Astrocyte of the spinal cord (primary cell): ENCODE measurements around the gene POLR2J.

Experiments
- DNase-seq: peaks from one replicate; pipeline ENCODE4 v3.0.0; 2011; ENCODE audit warnings: low read depth, low spot score
- H3K4me3 ChIP-seq: 2 replicates; pipeline ENCODE4 v1.5.1; 2011; ENCODE audit warnings: low read depth, mild to moderate bottlenecking, low read length, moderate library complexity
- in situ Hi-C: cut with HindIII; loops from 2 replicates; pipeline ENCODE4 v1.10.0; 2017; ENCODE audit warnings: low sequenced_read_pairs
- TF ChIP-seq, protein P1 (sequence below): IDR thresholded peaks from 2 replicates; pipeline ENCODE4 v1.5.1; 2012; ENCODE audit warnings: low read depth, mild to moderate bottlenecking, low read length, inconsistent platforms

POLR2J gene

DNA sequence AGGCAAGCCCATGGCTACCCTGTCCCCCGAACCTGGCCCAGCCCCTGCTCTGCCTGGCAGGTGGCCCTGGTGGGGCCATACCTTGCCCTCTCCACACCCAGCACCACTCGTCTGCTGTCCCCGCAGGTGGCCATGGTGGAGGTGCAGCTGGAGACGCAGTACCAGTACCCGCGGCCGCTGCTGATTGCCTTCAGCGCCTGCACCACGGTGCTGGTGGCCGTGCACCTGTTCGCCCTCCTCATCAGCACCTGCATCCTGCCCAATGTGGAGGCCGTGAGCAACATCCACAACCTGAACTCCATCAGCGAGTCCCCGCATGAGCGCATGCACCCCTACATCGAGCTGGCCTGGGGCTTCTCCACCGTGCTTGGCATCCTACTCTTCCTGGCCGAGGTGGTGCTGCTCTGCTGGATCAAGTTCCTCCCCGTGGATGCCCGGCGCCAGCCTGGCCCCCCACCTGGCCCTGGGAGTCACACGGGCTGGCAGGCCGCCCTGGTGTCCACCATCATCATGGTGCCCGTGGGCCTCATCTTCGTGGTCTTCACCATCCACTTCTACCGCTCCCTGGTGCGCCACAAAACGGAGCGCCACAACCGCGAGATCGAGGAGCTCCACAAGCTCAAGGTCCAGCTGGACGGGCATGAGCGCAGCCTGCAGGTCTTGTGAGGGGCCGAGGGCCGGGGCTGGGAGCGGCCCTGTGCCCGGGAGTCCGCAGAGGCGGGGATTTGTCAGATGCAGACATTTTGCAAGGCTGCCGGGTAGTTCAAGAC is 32.1 kb downstream of the POLR2J start:
- DNase-seq: no peak
- no peak overlapping the region for H3K4me3 ChIP-seq
- TF ChIP-seq, protein P1, sequence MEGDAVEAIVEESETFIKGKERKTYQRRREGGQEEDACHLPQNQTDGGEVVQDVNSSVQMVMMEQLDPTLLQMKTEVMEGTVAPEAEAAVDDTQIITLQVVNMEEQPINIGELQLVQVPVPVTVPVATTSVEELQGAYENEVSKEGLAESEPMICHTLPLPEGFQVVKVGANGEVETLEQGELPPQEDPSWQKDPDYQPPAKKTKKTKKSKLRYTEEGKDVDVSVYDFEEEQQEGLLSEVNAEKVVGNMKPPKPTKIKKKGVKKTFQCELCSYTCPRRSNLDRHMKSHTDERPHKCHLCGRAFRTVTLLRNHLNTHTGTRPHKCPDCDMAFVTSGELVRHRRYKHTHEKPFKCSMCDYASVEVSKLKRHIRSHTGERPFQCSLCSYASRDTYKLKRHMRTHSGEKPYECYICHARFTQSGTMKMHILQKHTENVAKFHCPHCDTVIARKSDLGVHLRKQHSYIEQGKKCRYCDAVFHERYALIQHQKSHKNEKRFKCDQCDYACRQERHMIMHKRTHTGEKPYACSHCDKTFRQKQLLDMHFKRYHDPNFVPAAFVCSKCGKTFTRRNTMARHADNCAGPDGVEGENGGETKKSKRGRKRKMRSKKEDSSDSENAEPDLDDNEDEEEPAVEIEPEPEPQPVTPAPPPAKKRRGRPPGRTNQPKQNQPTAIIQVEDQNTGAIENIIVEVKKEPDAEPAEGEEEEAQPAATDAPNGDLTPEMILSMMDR: no peak
- in situ Hi-C loops: no loop called here

DNA sequence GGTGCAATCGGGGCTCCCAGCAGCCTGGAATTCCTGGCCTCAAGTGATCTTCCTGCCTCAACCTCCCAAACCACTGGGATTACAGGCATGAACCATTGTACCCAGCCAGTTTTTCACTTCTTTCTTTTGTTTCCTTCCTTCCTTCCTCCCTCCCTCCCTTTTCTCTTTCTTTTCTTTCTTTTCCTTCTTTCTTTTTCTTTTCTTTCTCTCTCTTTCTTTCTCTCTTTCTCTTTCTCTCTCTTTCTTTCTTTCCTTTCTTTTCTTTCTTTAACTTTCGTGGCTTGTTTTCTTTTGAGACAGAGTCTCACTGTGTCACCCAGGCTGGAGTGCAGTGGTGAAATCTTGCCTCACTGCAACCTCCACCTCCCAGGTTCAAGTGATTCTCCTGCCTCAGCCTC is 33.0 kb downstream of the POLR2J start:
- in situ Hi-C loops: no loop called here
- TF ChIP-seq, protein P1: no peak
- no peak for DNase-seq
- H3K4me3 ChIP-seq: no peak overlapping the region

- in situ Hi-C loops: no loop called here
- TF ChIP-seq, protein P1: no peak
- DNase-seq: no peak
- H3K4me3 ChIP-seq: no peak overlapping the region
These were observed 33.6 kb downstream of the POLR2J start for GRCh38 chr7:102444961-102445673.

DNA sequence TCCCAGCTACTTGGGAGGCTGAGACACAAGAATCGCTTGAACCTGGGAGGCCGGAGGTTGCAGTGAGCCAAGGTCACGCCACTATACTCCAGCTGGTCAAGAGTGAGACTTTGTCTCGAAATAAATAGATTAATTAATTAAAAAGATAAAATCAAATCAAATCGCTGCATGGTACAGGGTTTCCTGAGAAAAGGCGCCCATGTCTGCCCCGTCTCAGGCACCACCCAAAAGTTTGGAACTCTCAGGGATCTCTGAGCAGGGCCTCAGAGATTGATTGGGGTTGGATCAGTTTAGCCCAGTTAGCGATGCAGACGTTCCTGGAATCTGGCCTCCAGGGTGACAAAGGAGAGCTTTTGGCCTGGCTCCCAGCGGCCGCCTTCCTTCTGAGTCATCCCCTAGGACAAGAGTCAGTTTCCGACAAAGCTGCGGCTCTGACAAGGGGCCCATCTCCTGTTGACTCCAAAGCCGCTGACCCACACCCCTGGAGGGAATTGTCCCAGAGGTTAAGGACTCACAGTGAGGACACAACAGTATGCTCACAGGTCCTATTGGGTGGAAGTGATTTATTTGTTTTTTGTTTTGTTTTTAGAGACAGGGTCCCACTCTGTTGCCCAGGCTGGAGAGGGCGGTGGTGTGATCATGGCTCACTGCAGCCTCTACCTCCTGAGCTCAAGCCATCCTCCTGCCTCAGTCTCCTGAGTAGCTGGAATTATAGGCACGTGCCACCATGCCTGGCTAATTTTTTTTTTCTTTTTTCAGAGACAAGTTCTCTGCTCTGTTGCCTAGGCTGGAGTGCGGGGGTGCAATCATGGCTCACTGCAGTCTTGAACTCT is 38.5 kb downstream of the POLR2J start:
- TF ChIP-seq, protein P1: no peak
- in situ Hi-C loops: no loop called here
- DNase-seq: peak; percentile 81
- no peak overlapping the region for H3K4me3 ChIP-seq

- H3K4me3 ChIP-seq: no peak overlapping the region
- in situ Hi-C loops: no loop called here
- TF ChIP-seq, protein P1: no peak
- DNase-seq: no peak
These were observed 42.6 kb downstream of the POLR2J start for GRCh38 chr7:102436118-102436517.

- in situ Hi-C loops: no loop called here
- DNase-seq: peak; percentile 41
- TF ChIP-seq, protein P1: no peak
- peak overlapping the region; percentile 65 for H3K4me3 ChIP-seq
These were observed 44.7 kb downstream of the POLR2J start for GRCh38 chr7:102434039-102434486.
